HepG2 (cell line): ENCODE data around the gene RCBTB1. TPM values are rescaled to one million over a fixed set of nuclear protein-coding genes. Genes with fewer than 3 reads are reported as not detected.

Experiments
- ARNT ChIP-seq: fragments of 450-650 bp; IDR thresholded peaks from 2 replicates; pipeline ENCODE4 v1.6.1; 2017
- ATF7 ChIP-seq, 2 experiments: fragments of 450-650 bp in 1 of 2; sonication (generic) in 1 of 2; formaldehyde crosslinking in 1 of 2; IDR thresholded peaks; 2 replicates each; pipeline versions ENCODE4 v1.4.0 to v1.6.1; 2016 to 2020; ENCODE audit warnings: antibody characterized with exemption in 1 of 2, mild to moderate bottlenecking in 1 of 2, missing genetic modification reagents in 1 of 2
- E2F2 ChIP-seq: sonication (generic); formaldehyde crosslinking; IDR thresholded peaks from 2 replicates; pipeline ENCODE4 v1.4.0; 2020; ENCODE audit warnings: missing genetic modification reagents, borderline replicate concordance
- FOXA1 ChIP-seq, 2 experiments: fragments of 450-650 bp in 1 of 2; sonication (generic) in 1 of 2; formaldehyde crosslinking in 1 of 2; IDR thresholded peaks; 2 replicates each; pipeline versions ENCODE4 v1.4.0 to v1.6.1; 2016 to 2020; ENCODE audit warnings: missing genetic modification reagents in 1 of 2
- JARID2 ChIP-seq: sonication (generic); formaldehyde crosslinking; IDR thresholded peaks from 2 replicates; pipeline ENCODE4 v1.8.1; 2023; ENCODE audit warnings: missing genetic modification reagents, inconsistent platforms; ENCODE audit not compliant: insufficient replicate concordance
- NCOA2 ChIP-seq: sonication (generic); formaldehyde crosslinking; IDR thresholded peaks from 2 replicates; pipeline ENCODE4 v1.8.0; 2022; ENCODE audit warnings: inconsistent platforms
- NCOR1 ChIP-seq: fragments of 200-600 bp; sonication (generic); IDR thresholded peaks from 2 replicates; pipeline ENCODE4 v1.7.0; 2017; ENCODE audit warnings: antibody characterized with exemption, low read length, borderline replicate concordance
- PBX3 ChIP-seq: sonication (generic); formaldehyde crosslinking; IDR thresholded peaks from 2 replicates; pipeline ENCODE4 v1.8.1; 2023; ENCODE audit warnings: missing genetic modification reagents, inconsistent platforms, borderline replicate concordance
- SMAD1 ChIP-seq: sonication (generic); formaldehyde crosslinking; IDR thresholded peaks from 2 replicates; pipeline ENCODE4 v1.4.0; 2020; ENCODE audit warnings: missing genetic modification reagents, low read depth, mild to moderate bottlenecking, borderline replicate concordance
- SRY ChIP-seq: sonication (generic); formaldehyde crosslinking; IDR thresholded peaks from 2 replicates; pipeline ENCODE4 v1.8.0; 2022; ENCODE audit warnings: mild to moderate bottlenecking, missing genetic modification reagents
- ZFP36L2 ChIP-seq: sonication (generic); formaldehyde crosslinking; IDR thresholded peaks from 2 replicates; pipeline ENCODE4 v1.4.0; 2020; ENCODE audit warnings: missing genetic modification reagents
- ZNF496 ChIP-seq: sonication (generic); formaldehyde crosslinking; IDR thresholded peaks from 2 replicates; pipeline ENCODE4 v1.8.1; 2023; ENCODE audit warnings: mild to moderate bottlenecking, moderate library complexity, missing genetic modification reagents; ENCODE audit not compliant: insufficient replicate concordance
- ZNF598 ChIP-seq: sonication (generic); formaldehyde crosslinking; IDR thresholded peaks from 2 replicates; pipeline ENCODE4 v1.5.1; 2020; ENCODE audit warnings: mild to moderate bottlenecking, missing genetic modification reagents, borderline replicate concordance
- polyA plus RNA-seq, 8 experiments: library from polyadenylated mRNA; depleted of rRNA in 3 of 8; stranded (reverse) in 7 of 8; unstranded in 1 of 8; fragments of >200 nt; fragmentation: Illumina TruSeq in 4 of 8; extraction: Trizol in 4 of 8; gene quantifications; 2 replicates each; pipeline versions ENCODE4 v1.2.1 to v1.2.3, GENCODE V29; 2011 to 2016; ENCODE audit warnings: low read depth in 4 of 8, missing spikeins in 1 of 8, mixed read lengths in 1 of 8; ENCODE audit not compliant: insufficient read depth in 1 of 8
- total RNA-seq, 5 experiments: library from RNA; depleted of rRNA; stranded (reverse); fragments of >200 nt; fragmentation: Illumina TruSeq; extraction: Trizol; gene quantifications; 2 replicates each; pipeline ENCODE4 v1.2.3, GENCODE V29; 2016; ENCODE audit warnings: low read depth in 1 of 5
- TF ChIP-seq, protein P1 (sequence below): sonication (generic); formaldehyde crosslinking; IDR thresholded peaks from 2 replicates; pipeline ENCODE4 v1.5.0; 2020; ENCODE audit warnings: mild to moderate bottlenecking, missing genetic modification reagents, borderline replicate concordance
- TF ChIP-seq, protein P2 (sequence below): IDR thresholded peaks from 2 replicates; pipeline ENCODE4 v1.6.1; 2012; ENCODE audit warnings: inconsistent platforms
- TF ChIP-seq, protein P3 (sequence below): sonication (generic); formaldehyde crosslinking; IDR thresholded peaks from 2 replicates; pipeline ENCODE4 v1.5.0; 2020; ENCODE audit warnings: missing genetic modification reagents, mild to moderate bottlenecking, borderline replicate concordance

Gene RCBTB1
- total and polyA plus RNA-seq, 2 of the 13 experiments (the other 11 are each of a cell fraction or from before 2014, with no cell fraction given): 13.4 to 21.6 TPM

GRCh38 chr13:49625392-49626079, 40.2 kb upstream of the RCBTB1 start (continued):
- TF ChIP-seq, protein P1, sequence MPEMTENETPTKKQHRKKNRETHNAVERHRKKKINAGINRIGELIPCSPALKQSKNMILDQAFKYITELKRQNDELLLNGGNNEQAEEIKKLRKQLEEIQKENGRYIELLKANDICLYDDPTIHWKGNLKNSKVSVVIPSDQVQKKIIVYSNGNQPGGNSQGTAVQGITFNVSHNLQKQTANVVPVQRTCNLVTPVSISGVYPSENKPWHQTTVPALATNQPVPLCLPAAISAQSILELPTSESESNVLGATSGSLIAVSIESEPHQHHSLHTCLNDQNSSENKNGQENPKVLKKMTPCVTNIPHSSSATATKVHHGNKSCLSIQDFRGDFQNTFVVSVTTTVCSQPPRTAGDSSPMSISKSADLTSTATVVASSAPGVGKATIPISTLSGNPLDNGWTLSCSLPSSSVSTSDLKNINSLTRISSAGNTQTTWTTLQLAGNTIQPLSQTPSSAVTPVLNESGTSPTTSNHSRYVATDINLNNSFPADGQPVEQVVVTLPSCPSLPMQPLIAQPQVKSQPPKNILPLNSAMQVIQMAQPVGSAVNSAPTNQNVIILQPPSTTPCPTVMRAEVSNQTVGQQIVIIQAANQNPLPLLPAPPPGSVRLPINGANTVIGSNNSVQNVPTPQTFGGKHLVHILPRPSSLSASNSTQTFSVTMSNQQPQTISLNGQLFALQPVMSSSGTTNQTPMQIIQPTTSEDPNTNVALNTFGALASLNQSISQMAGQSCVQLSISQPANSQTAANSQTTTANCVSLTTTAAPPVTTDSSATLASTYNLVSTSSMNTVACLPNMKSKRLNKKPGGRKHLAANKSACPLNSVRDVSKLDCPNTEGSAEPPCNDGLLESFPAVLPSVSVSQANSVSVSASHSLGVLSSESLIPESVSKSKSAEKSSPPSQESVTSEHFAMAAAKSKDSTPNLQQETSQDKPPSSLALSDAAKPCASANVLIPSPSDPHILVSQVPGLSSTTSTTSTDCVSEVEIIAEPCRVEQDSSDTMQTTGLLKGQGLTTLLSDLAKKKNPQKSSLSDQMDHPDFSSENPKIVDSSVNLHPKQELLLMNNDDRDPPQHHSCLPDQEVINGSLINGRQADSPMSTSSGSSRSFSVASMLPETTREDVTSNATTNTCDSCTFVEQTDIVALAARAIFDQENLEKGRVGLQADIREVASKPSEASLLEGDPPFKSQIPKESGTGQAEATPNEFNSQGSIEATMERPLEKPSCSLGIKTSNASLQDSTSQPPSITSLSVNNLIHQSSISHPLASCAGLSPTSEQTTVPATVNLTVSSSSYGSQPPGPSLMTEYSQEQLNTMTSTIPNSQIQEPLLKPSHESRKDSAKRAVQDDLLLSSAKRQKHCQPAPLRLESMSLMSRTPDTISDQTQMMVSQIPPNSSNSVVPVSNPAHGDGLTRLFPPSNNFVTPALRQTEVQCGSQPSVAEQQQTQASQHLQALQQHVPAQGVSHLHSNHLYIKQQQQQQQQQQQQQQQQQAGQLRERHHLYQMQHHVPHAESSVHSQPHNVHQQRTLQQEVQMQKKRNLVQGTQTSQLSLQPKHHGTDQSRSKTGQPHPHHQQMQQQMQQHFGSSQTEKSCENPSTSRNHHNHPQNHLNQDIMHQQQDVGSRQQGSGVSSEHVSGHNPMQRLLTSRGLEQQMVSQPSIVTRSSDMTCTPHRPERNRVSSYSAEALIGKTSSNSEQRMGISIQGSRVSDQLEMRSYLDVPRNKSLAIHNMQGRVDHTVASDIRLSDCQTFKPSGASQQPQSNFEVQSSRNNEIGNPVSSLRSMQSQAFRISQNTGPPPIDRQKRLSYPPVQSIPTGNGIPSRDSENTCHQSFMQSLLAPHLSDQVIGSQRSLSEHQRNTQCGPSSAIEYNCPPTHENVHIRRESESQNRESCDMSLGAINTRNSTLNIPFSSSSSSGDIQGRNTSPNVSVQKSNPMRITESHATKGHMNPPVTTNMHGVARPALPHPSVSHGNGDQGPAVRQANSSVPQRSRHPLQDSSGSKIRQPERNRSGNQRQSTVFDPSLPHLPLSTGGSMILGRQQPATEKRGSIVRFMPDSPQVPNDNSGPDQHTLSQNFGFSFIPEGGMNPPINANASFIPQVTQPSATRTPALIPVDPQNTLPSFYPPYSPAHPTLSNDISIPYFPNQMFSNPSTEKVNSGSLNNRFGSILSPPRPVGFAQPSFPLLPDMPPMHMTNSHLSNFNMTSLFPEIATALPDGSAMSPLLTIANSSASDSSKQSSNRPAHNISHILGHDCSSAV (CRISPR knock-in tag): no peak
- no peak for TF ChIP-seq NCOA2 (CRISPR knock-in tag)
- no peak for TF ChIP-seq JARID2 (CRISPR knock-in tag)
- TF ChIP-seq, protein P2, sequence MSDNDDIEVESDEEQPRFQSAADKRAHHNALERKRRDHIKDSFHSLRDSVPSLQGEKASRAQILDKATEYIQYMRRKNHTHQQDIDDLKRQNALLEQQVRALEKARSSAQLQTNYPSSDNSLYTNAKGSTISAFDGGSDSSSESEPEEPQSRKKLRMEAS: peak; percentile 95
- TF ChIP-seq ARNT: no peak
- no peak for TF ChIP-seq FOXA1 (IDR thresholded peaks at IDR 0.05)
- TF ChIP-seq FOXA1 (CRISPR knock-in tag; IDR thresholded peaks at IDR 0.05): no peak
- TF ChIP-seq, protein P3, sequence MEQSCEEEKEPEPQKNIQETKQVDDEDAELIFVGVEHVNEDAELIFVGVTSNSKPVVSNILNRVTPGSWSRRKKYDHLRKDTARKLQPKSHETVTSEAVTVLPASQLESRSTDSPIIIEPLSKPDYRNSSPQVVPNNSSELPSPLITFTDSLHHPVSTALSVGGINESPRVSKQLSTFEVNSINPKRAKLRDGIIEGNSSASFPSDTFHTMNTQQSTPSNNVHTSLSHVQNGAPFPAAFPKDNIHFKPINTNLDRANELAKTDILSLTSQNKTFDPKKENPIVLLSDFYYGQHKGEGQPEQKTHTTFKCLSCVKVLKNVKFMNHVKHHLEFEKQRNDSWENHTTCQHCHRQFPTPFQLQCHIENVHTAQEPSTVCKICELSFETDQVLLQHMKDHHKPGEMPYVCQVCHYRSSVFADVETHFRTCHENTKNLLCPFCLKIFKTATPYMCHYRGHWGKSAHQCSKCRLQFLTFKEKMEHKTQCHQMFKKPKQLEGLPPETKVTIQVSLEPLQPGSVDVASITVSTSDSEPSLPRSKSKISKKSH (CRISPR knock-in tag): peak; percentile 80; the same call in 1 of the 2 replicates
- TF ChIP-seq E2F2 (CRISPR knock-in tag): no peak
- no peak for TF ChIP-seq ZNF598 (CRISPR knock-in tag)
- TF ChIP-seq NCOR1: no peak
- no peak for TF ChIP-seq SMAD1 (CRISPR knock-in tag)
- no peak for TF ChIP-seq SRY (CRISPR knock-in tag)
- no peak for TF ChIP-seq ATF7 (IDR thresholded peaks at IDR 0.05)
- no peak for TF ChIP-seq ATF7 (CRISPR knock-in tag; IDR thresholded peaks at IDR 0.05)
- no peak for TF ChIP-seq PBX3 (CRISPR knock-in tag)
- TF ChIP-seq ZNF496 (CRISPR knock-in tag): no peak
- no peak for TF ChIP-seq ZFP36L2 (CRISPR knock-in tag)
